GM19438 (cell line): Measurements from ENCODE around the gene MRPS27.
"Not testable (repeated sequence)": the region's sequence is repeated elsewhere in the genome, so short reads cannot be mapped to it uniquely, and the experiment has no call there.

Experiments used
- ATAC-seq: cut with Tn5 transposase; IDR thresholded peaks from one replicate; pipeline ENCODE4 v1.9.1; 2021; ENCODE audit warnings: low read depth; ENCODE audit not compliant: unreplicated experiment

The MRPS27 gene

GRCh38 chr5:72326306-72326649, 6.2 kb upstream of the MRPS27 start:
- no peak for ATAC-seq

- no peak for ATAC-seq
These were observed 5.7 kb upstream of the MRPS27 start for GRCh38 chr5:72325566-72326305.

- no peak for ATAC-seq
These were observed 4.3 kb upstream of the MRPS27 start for GRCh38 chr5:72324189-72324825.

DNA sequence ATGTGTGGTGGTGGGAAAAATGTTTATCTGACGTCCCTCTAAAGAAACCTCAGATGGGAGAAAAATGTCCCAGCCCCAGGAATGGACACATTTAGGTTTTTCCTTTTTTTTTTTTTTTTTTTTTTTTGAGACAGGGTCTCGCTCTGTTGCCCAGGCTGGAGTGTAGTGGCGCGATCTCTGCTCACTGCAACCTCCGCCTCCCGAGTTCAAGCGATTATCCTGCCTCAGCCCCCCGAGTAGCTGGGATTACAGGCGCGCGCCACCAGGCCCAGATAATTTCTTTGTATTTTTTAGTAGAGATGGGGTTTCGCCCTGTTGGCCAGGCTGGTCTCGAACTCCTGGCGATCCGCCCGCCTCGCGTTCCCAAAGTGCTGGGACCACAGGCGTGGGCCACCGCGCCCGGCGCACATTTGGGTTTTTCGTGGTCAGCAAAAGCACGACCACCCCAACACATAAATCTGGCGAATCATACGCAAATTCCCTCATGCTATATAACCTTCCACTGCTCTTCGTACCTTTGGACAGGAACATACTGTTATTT, 535 bp downstream of the MRPS27 start:
- peak; percentile 5 for ATAC-seq

- no peak for ATAC-seq
These were observed 5.4 kb downstream of the MRPS27 start for GRCh38 chr5:72314571-72315172.

- no peak for ATAC-seq
These were observed 6.9 kb downstream of the MRPS27 start for GRCh38 chr5:72313141-72313540.

DNA sequence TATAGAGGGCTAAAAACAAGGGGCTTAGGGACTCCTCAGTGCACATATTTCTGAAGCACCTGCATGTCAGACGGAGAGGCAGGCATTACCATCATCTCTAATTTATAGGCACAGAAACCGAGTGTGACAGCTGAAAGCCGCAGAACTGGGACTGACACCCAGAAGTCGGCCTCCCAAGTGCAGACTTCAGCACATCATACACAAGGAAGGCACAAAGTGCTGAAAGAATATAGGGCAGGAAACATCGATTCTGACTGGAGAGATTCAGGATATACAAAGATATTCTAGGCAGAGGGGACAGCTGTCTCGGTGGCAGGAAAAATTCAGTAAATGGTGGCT, 11.2 kb downstream of the MRPS27 start:
- no peak for ATAC-seq

DNA sequence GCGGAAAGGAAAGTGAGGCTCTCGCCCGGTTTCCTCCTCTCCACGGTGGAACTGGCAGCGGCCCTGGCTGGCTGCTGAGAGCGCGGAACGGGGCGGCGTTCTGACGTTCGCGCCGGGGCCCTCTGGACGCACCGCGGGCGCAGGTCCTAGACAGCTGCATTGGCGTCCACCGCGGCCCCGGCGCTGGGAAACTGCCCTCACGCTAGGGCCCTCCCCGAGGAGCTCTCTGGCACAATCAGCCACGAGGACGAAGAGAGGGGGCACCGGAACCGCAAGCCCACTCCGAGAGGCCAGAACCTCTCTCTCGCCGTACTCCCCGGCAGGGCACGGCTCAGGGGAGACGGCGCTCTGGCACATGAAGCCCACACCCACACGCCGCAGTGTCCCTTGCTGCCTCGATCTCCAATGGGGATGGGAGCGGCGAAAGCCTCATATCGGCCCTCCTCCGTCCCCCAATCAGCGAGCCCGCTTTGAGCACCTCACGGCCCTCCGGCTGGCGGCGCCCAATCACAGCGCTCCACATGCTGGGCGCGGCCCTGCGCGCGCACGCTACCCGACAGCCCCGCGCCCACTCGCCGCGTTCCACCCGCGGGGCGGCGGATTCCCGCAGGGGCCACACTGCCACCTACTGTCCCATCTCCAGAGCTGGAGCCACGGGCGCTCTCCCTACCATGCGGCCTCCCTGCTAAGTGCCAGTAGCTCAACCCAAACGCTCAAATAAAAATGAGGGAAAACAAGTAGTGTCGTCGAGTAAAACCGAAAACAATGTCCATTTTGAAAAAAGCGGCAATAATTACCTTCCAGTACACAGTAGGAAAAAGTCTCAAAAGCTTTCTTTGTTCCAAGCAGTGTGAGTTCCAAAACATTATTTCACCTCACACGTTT, 11.8 kb downstream of the MRPS27 start:
- peak; percentile 91 for ATAC-seq

- no peak for ATAC-seq
These were observed 12.5 kb downstream of the MRPS27 start for GRCh38 chr5:72307573-72307967.

- no peak for ATAC-seq
These were observed 14.6 kb downstream of the MRPS27 start for GRCh38 chr5:72305194-72306142.

DNA sequence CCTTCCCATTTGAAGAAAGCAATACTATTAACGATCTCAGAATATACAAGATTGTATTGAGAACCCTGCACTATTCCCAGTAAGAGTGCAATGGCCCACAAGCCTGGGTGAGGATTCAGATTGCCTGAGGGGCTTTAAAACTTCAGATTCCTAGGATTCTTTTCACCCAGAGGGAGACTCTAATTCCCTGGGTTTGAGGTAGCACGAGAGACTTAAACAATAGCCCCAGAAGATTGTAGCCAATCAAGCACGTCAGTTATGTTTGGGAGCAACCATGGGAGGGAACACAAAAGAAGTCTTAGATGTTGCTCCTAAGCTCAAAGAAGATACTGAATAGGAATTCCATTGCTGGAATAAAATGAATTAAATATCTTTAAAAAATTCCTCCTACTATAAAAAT, 17.9 kb downstream of the MRPS27 start:
- no peak for ATAC-seq

DNA sequence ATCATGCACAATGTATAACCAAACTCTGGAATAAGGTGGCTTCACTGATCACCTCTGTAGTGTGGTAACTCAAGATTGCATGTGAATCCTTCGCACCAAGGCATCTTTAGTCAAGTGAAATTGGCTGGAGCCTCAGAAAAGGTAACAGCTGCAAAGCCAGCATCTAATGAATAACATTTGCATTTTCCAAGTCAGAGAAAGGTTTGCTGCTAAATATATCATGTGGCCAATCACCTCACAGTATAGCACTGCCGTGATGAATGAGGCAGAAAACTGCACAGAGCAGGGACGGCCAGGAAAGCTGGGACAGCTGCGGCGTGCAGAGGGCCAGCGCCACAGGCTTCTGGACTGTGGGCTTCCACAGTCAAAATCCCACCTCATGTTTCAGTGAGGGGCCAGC, 18.5 kb downstream of the MRPS27 start:
- peak; percentile 53 for ATAC-seq

DNA sequence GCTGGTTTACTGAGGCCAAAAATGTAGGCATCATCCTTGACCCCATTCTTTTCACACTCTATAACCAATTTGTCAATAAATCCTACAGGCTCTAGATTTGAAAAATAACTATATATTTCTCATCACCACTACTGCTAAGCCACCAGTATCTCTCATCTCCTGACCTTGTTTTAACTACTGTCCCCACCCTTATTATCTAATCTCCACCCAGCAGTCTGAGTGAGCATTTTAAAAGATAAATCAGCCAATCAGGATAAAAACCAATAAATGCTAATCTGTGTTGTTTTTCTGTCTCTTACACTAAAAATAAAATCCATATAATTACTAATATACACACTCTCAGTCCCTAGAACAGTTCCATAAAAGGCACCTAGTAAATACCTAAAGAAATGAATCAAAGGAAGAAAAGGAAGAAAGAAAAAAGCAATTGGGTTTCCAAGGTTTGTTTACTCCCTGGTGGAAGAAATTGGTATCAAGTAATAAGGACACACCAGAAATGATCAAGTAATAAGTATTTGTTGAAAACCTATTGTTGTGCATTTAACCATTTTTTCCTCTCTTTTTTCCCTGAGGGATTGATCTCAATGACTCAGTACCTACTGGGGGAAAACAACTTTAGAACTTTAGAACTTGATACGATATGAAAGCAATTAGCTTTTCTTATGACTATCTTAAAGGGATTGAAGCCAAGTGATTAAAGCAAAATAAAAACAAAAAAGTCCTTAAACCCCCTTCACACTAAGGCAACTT, 19.3 kb downstream of the MRPS27 start:
- no peak for ATAC-seq

DNA sequence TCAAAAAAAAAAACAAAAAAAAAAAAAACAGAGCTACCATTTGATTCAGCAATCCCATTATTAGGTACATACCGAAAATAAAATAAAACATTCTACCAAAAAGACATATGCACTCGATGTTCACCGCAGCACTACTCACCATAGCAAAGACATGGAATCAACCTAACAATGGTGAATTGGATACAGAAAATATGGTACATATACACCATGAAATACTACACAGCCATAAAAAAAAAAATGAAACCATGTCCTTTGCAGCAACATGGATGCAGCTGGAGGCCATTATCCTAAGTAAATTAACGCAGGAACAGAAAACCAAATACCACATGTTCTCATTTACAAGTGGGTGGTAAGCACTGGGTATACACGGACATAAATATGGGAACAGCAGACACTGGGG, 21.3 kb downstream of the MRPS27 start:
- no peak for ATAC-seq

- ATAC-seq: not testable (repeated sequence)
These were observed 21.9 kb downstream of the MRPS27 start for GRCh38 chr5:72298136-72298535.

- no peak for ATAC-seq
These were observed 23.8 kb downstream of the MRPS27 start for GRCh38 chr5:72296256-72296655.

- ATAC-seq: no peak
These were observed 24.5 kb downstream of the MRPS27 start for GRCh38 chr5:72295539-72295938.

GRCh38 chr5:72294473-72294872, 25.6 kb downstream of the MRPS27 start:
- no peak for ATAC-seq

GRCh38 chr5:72293495-72294055, 26.5 kb downstream of the MRPS27 start:
- ATAC-seq: no peak
